Esophagus squamous epithelium (tissue), 4 donors: Measurements from ENCODE around the gene CFAP20DC.

ENCODE experiments used
- POLR2A ChIP-seq, 4 donors: fragments of 450-650 bp; IDR thresholded peaks; one replicate each; pipeline ENCODE4 v1.6.1; 2017; ENCODE audit warnings: antibody characterized with exemption in 4 of 4, mild to moderate bottlenecking in 4 of 4, moderate library complexity in 3 of 4
- TF ChIP-seq, protein P1 (sequence below), 6 experiments: fragments of 450-650 bp in 4 of 6; fragments of 200-600 bp in 2 of 6; sonication (generic) in 2 of 6; IDR thresholded peaks; one replicate each; pipeline ENCODE4 v1.5.1; 2016 to 2019; ENCODE audit warnings: antibody characterized with exemption in 6 of 6, mild to moderate bottlenecking in 4 of 6, moderate library complexity in 4 of 6

DNA sequence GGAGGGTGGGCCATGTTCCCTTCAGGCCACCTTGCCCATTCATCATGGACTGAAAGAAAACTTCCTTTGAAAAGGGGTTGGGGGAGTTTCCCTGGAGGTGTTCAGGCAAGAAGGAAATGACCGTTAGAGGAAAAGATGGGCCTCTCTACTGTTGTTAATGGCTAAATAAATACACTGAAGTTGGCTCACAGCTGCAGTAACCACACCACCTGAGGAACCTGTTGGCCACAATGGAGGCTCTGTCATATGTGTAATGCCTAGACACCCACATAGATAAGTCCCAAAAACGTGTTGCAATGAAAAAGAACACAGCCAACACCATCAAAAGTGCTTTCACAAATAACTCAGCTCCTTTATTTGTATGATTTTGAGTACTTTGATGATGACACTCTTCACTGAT lies 345.1 kb downstream of the CFAP20DC start:
- TF ChIP-seq, protein P1, sequence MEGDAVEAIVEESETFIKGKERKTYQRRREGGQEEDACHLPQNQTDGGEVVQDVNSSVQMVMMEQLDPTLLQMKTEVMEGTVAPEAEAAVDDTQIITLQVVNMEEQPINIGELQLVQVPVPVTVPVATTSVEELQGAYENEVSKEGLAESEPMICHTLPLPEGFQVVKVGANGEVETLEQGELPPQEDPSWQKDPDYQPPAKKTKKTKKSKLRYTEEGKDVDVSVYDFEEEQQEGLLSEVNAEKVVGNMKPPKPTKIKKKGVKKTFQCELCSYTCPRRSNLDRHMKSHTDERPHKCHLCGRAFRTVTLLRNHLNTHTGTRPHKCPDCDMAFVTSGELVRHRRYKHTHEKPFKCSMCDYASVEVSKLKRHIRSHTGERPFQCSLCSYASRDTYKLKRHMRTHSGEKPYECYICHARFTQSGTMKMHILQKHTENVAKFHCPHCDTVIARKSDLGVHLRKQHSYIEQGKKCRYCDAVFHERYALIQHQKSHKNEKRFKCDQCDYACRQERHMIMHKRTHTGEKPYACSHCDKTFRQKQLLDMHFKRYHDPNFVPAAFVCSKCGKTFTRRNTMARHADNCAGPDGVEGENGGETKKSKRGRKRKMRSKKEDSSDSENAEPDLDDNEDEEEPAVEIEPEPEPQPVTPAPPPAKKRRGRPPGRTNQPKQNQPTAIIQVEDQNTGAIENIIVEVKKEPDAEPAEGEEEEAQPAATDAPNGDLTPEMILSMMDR (IDR thresholded peaks at IDR 0.05): no peak
- no peak for TF ChIP-seq POLR2A (IDR thresholded peaks at IDR 0.05)
